NCI-H748 (cell line): ENCODE measurements around the gene PIGZ.

ENCODE experiments used
- DNase-seq: peaks from one replicate; lab custom pipeline; 2025; ENCODE audit not compliant: unreplicated experiment; lab: John Stamatoyannopoulos, UW

PIGZ gene

GRCh38 chr3:196968233-196969133 lies at the start of gene PIGZ:
PIGZ (minus strand) TSS chr3:196968833; CDS start chr3:196952031, 16,802 bp downstream.
- peak; percentile 36 for DNase-seq

GRCh38 chr3:197017003-197017402 lies 48.4 kb upstream of the PIGZ start:
- no peak for DNase-seq

- no peak for DNase-seq
Observed at GRCh38 chr3:197015790-197016736, 47.4 kb upstream of the PIGZ start.

GRCh38 chr3:197014942-197015575 lies 46.4 kb upstream of the PIGZ start:
- DNase-seq: no peak

- no peak for DNase-seq
Observed at GRCh38 chr3:197014024-197014423, 45.4 kb upstream of the PIGZ start.

- DNase-seq: no peak
Observed at GRCh38 chr3:197012540-197012883, 43.9 kb upstream of the PIGZ start.

GRCh38 chr3:197011780-197012539 lies 43.3 kb upstream of the PIGZ start:
- DNase-seq: no peak

- no peak for DNase-seq
Observed at GRCh38 chr3:197010556-197011351, 42.1 kb upstream of the PIGZ start.

GRCh38 chr3:197009532-197010019 lies 40.9 kb upstream of the PIGZ start:
- no peak for DNase-seq

GRCh38 chr3:197008436-197009209 lies 40.0 kb upstream of the PIGZ start:
- DNase-seq: no peak

GRCh38 chr3:197007953-197008352 lies 39.3 kb upstream of the PIGZ start:
- no peak for DNase-seq

- DNase-seq: no peak
Observed at GRCh38 chr3:197007296-197007940, 38.8 kb upstream of the PIGZ start.

- no peak for DNase-seq
Observed at GRCh38 chr3:197006860-197007259, 38.2 kb upstream of the PIGZ start.

- no peak for DNase-seq
Observed at GRCh38 chr3:197006446-197006845, 37.8 kb upstream of the PIGZ start.

GRCh38 chr3:197003461-197004385 lies 35.1 kb upstream of the PIGZ start:
- peak; percentile 44 for DNase-seq

- DNase-seq: peak; percentile 77
Observed at GRCh38 chr3:197002701-197003454, 34.2 kb upstream of the PIGZ start.
